ENCODE measurements around the gene PALS1.
A peak's percentile ranks its signal among the peaks of the same experiment; 100 is the strongest.

Gene PALS1

DNA sequence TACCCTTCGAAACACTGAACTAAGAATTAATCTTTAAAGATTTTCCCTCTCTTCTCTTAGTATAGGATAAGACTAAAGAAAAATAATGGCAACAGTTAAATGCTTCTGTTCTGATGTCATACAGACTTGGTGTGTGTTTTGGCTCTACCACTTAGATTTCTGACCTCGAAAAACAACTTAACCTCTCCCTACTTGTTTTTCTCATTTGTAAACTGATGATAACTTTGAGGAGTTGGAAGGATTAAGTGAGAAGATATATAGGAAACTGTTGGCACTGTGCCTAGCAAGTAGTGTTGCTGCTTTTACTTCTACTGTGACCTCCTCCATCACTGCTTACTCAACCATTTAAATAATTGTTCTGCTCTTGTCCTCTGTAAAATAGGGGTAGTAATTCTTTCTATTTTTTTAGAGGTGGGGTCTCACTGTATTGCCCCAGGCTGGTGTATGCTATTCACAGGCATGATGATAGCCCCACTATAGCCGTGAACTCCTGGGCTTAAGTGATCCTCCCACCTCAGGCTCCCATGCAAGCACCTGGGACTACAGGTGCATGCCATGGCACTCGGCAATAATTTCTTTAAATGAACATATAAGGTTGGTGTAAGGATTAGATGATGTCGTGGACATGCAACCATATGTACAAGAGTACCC lies 22.4 kb downstream of the PALS1 start:
- TF ChIP-seq, protein P1, sequence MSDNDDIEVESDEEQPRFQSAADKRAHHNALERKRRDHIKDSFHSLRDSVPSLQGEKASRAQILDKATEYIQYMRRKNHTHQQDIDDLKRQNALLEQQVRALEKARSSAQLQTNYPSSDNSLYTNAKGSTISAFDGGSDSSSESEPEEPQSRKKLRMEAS (IDR thresholded peaks at IDR 0.05; ENCODE audit: low read depth, low read length) = no peak
- TF ChIP-seq MYC (IDR thresholded peaks at IDR 0.05; ENCODE audit: low read depth, low read length) (no peak), POLR2A (IDR thresholded peaks at IDR 0.05; ENCODE audit: extremely low read depth, insufficient read length) (no peak)
- TF ChIP-seq, protein P2, sequence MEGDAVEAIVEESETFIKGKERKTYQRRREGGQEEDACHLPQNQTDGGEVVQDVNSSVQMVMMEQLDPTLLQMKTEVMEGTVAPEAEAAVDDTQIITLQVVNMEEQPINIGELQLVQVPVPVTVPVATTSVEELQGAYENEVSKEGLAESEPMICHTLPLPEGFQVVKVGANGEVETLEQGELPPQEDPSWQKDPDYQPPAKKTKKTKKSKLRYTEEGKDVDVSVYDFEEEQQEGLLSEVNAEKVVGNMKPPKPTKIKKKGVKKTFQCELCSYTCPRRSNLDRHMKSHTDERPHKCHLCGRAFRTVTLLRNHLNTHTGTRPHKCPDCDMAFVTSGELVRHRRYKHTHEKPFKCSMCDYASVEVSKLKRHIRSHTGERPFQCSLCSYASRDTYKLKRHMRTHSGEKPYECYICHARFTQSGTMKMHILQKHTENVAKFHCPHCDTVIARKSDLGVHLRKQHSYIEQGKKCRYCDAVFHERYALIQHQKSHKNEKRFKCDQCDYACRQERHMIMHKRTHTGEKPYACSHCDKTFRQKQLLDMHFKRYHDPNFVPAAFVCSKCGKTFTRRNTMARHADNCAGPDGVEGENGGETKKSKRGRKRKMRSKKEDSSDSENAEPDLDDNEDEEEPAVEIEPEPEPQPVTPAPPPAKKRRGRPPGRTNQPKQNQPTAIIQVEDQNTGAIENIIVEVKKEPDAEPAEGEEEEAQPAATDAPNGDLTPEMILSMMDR (IDR thresholded peaks at IDR 0.05; ENCODE audit: low read depth, low read length) = no peak
- no peak overlapping the region for H3K4me3 ChIP-seq (ENCODE audit: low read depth, low read length)
- DNase-seq (ENCODE audit: low read depth) = no peak

DNA sequence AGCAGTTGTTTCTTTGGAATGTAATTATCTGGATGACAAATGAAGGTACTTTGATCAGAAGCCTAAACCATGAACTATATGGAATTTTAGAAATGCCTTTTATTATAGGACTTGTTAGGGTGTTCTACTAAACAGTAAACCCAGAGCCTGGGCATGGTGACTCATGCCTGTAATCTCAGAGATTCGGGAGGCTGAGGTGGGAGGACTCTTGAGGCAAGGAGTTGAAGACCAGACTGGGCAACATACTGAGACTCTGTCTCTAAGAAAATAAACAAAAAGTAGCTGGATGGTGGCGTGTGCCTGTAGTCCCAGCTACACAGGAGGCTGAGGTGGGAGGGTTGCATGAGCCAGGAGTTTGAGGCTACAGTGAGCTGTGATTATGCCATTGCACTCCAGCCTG lies 23.9 kb downstream of the PALS1 start:
- no peak overlapping the region for H3K4me3 ChIP-seq (ENCODE audit: low read depth, low read length)
- DNase-seq (ENCODE audit: low read depth) = peak; percentile 5
- no peak for TF ChIP-seq POLR2A (IDR thresholded peaks at IDR 0.05; ENCODE audit: extremely low read depth, insufficient read length)
- no peak for TF ChIP-seq MYC (IDR thresholded peaks at IDR 0.05; ENCODE audit: low read depth, low read length)
- TF ChIP-seq, protein P2 (IDR thresholded peaks at IDR 0.05; ENCODE audit: low read depth, low read length) = no peak
- TF ChIP-seq, protein P1 (IDR thresholded peaks at IDR 0.05; ENCODE audit: low read depth, low read length) = no peak

DNA sequence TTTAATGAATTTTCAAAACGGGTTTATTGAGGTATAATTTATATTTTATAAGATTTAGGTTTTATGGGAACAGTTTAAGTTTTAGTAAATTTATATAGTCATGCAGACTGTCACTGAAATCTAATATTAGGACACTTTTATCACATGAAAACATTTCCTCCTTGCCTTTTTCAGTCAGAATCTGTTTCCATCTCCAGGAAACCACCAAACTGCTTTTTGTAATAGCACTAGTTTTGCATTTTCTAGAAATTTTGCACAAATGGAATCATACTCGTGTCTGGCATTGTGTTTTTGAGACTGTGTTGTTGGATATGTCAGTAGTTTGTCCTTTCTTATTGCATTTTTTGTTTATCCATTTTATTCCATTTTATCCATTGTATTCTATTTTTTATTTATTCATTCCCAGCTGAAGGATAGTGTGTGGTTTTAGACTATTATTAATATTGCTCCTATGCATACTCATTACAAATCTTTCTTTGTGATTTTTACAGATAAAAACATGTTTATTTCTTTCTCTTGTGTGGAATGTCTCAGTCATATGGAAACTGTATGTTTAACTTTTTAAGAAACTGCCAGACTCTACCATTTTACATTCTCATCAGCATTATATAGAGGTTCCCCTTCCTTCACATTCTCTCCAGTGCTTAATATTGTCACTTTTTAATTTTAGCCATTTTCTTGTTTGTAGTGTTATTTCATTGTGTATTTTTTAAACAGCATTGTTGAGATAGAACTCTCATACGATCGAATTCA lies 26.5 kb downstream of the PALS1 start:
- no peak overlapping the region for H3K4me3 ChIP-seq (ENCODE audit: low read depth, low read length)

DNA sequence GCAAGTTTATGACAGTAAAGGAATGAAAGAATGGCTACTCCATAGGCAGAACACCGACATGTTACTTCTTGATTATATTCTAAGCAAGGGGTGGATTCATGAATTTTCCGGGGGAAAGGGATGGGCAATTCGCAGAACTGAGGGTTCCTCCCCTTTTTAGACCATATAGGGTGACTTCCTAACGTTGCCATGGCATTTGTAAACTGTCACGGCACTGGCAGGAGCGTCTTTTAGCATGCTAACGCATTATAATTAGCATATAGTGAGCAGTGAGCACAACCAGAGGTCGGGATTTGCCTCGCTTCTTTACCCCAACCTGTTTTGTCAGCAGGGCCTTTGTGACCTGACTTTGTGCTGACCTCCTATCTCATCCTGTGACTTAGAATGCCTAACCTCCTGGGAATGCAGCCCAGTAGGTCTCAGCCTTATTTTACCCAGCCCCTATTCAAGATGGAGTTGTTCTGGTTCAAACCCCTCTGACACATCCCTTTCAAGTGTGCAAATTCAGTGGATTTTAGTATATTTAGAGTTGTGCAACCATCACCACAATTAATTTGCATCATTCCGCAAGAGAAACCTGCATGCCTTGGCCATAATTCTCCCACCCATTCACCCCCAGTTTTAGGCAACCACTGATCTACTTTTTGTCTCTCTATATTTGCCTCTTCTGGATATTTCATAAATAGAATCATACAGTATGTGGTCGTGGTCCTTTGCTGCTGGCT lies 27.4 kb downstream of the PALS1 start:
- no peak overlapping the region for H3K4me3 ChIP-seq (ENCODE audit: low read depth, low read length)
- no peak for DNase-seq (ENCODE audit: low read depth)
- TF ChIP-seq, protein P2 (IDR thresholded peaks at IDR 0.05; ENCODE audit: low read depth, low read length) = no peak
- TF ChIP-seq, protein P1 (IDR thresholded peaks at IDR 0.05; ENCODE audit: low read depth, low read length) = no peak
- TF ChIP-seq MYC (IDR thresholded peaks at IDR 0.05; ENCODE audit: low read depth, low read length) = no peak
- no peak for TF ChIP-seq POLR2A (IDR thresholded peaks at IDR 0.05; ENCODE audit: extremely low read depth, insufficient read length)

More for the DNA sequence above, 26.5 kb downstream of the PALS1 start:
- TF ChIP-seq MYC (IDR thresholded peaks at IDR 0.05; ENCODE audit: low read depth, low read length) (no peak), POLR2A (IDR thresholded peaks at IDR 0.05; ENCODE audit: extremely low read depth, insufficient read length) (no peak)
- TF ChIP-seq, protein P1 (IDR thresholded peaks at IDR 0.05; ENCODE audit: low read depth, low read length) = no peak
- TF ChIP-seq, protein P2 (IDR thresholded peaks at IDR 0.05; ENCODE audit: low read depth, low read length) = no peak
- no peak for DNase-seq (ENCODE audit: low read depth)

DNA sequence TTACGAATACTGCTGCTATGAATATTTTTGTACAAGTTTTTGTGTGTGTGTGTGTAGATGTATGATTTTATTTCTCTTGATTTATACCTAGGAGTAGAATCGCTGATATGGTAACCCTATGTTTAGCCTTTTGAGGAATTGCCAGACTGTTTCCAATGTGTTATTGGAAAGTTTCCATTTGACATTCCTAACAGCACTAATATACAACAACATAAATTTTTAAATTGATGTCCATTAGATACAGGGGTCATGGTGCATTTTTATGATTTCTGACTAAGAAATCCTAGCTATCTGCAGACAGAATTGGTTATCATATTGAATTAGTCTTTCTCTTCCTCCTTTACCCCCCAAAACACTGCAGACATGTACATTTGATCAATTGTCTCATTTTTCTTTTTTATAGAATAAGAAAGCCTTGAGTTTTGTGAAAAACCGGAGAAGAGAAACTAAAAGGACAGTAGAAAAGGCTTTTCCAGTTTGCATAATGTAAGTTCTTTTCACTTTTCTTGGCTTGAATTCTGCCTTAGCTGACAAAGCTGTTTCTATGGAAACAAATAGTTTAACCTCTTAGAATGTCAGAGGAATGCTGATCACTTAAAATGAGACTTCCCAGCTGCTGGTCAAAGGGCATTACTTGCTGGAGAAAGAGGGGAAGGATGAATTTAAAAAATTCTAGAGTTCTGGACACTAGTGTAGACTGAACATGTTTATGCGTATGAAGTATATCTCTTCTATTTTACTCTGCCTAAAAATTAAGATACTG lies 28.2 kb downstream of the PALS1 start:
- DNase-seq (ENCODE audit: low read depth) = no peak
- TF ChIP-seq, protein P1 (IDR thresholded peaks at IDR 0.05; ENCODE audit: low read depth, low read length) = no peak
- TF ChIP-seq POLR2A (IDR thresholded peaks at IDR 0.05; ENCODE audit: extremely low read depth, insufficient read length) = no peak
- no peak for TF ChIP-seq MYC (IDR thresholded peaks at IDR 0.05; ENCODE audit: low read depth, low read length)
- TF ChIP-seq, protein P2 (IDR thresholded peaks at IDR 0.05; ENCODE audit: low read depth, low read length) = no peak
- no peak overlapping the region for H3K4me3 ChIP-seq (ENCODE audit: low read depth, low read length)

Measured in NB4 (cell line).